Anterior cingulate cortex (tissue), 58 donors: ENCODE results near the gene SUSD5.
"Not testable (repeated sequence)": the region's sequence is repeated elsewhere in the genome, so short reads cannot be mapped to it uniquely, and the experiment has no call there.

ENCODE experiments used
- DNase-seq, 58 donors: peaks; one replicate each; lab custom pipeline; 2025; lab: John Stamatoyannopoulos, UW

Gene SUSD5

DNA sequence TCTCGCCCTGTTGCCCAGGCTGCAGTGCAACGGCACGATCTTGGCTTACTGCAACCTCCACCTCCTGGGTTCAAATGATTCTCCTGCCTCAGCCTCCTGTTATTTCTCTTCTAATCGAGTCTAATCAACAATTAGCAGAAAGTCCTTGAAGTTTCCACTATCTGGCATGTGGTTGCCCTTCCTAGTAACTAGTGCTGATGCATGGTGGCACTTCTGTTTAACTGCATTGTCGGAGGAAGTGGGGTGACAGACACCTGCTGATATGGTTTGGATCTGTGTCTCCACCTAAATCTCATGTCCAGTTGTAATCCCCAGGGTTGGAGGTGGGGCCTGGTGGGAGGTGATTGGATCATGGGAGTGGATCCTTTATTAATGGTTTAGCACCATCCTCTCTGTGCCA lies 95.6 kb downstream of the SUSD5 start:
- DNase-seq: no peak

DNA sequence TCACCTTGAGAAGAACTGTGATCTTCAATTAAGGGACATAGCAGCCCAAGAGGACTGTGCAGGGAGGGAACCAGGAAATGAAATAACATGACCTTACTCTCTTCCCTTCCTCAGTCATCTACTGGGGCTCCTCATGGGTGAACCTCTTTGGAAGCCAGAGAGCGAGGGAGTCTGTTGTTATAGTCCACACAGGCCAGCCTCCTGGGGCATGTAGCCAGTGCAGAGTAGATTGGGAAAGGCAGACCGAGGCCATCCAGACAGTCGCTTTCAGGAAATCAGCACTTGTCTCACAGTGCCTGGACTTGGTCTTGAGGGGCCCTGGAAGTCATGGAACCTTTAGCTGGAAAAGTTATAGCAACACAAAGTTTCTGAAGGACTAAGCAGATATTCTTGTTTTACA lies 98.7 kb downstream of the SUSD5 start:
- no peak for DNase-seq

DNA sequence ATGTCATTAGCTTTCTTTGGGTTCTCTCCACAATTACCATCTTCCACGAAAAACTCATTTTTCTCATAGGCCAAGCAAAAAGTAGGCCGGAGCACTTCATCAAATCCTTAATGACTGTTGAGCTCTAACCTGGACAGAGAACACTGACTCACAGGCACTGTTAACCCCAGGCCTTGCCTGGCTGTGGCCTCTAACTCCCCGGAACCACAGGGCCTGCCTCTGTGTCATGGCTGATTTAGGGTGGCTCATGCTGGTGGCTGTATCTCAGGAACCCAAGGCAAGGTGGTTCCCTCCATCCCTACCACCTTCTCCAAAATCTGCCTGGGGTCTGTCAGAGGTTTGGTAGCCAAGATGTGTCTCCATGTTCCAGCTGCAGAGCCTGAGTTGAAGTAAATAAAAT lies 101.1 kb downstream of the SUSD5 start:
- no peak for DNase-seq

DNA sequence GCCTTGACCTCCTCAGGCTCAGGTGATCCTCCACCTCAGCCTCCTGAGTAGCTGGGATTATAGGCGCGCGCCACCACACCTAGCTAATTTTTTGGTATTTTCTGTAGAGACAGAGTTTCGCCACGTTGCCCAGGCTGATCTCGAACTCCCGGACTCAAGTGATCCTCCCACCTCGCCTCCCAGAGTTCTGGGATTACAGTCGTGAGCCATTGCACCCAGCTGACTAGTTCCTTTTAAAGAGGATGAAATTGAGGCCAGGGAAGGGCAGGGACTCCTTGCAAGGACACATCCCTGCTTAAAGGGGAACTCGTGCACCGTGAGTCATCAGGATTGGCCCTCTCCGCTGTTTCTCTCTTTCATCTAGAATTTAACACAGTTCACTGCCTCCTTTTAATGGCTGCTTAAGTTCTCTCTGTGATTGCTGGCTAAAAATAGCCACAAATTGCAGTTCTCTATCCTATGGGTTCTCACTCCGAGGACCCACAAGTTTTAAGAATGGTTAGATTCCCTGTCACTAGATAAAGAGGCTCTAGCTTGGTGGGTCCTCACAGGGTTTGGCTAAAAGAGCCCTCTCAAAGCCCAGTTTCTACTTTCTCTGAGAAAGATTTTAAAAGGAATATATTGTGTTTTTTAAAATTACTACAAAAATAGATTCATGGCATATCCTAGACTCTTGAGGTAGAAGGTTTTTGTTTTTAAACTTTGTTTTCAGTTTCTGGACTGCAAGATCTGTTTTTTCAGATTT lies 103.4 kb downstream of the SUSD5 start:
- peak in 52 of 58 donors; percentile 13 to 81 (median 49) for DNase-seq

DNA sequence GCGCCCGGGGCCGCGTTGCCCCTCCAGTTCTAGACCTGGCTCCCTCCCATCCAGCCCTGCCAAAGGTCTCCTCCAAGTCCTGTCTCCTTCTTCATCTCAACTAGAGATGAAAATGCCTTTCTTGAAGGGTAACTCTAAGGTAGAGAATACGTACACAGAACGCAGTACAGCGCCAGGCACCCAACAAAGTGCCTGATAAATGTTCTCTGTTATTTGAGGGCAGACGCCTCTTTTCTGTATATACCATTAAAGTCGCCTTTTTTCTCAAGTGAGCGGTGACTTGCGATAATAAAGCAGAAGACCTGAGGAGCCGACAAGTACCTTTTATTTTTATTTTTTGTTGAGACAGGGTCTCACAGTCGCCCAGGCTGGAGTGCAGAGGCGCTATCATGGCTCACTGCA lies 104.0 kb downstream of the SUSD5 start:
- DNase-seq: no peak

DNA sequence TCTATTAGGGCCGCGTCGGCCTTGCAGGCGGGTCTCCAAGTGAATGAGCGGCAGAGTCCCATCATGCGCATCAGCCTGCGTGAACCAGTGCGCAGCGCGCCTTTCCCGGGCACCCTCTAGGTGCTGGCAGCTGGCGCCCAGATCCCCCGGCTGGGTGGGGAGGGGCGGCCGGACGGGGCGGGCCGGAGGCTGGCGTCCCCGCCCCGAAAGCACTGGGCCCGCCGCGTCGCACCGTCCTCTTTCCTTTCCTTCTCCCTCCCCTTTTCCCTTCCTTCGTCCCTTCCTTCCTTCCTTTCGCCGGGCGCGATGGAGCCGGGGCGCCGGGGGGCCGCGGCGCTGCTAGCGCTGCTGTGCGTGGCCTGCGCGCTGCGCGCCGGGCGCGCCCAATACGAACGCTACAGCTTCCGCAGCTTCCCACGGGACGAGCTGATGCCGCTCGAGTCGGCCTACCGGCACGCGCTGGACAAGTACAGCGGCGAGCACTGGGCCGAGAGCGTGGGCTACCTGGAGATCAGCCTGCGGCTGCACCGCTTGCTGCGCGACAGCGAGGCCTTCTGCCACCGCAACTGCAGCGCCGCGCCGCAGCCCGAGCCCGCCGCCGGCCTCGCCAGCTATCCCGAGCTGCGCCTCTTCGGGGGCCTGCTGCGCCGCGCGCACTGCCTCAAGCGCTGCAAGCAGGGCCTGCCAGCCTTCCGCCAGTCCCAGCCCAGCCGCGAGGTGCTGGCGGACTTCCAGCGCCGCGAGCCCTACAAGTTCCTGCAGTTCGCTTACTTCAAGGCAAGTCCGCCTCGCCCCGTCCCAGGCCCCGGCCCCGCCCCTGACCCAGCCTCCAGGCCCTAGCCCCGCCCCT lies 104.6 kb downstream of the SUSD5 start, which contains the start of gene CRTAP:
CRTAP (plus strand) TSS at position 243 of the 850 bp plus-strand sequence; CDS start at position 307, 64 bp downstream.
- DNase-seq: peak; percentile 46 to 97 (median 87)

DNA sequence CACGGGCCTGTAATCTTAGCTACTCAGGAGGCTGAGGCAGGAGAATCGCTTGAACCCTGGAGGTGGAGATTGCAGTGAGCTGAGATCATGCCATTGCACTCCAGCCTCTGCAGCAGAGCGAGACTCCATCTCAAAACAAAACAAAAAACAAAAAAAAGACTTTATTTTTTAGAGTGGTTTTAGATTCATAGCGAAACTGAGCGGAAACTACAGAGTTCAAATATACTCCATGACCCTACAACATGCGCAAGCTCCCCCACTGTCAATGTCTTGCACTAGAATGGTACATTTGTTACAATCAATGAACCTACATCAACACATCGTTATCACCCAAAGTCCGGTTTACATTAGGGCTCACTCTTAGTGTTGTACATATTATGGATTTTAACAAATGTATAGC lies 107.0 kb downstream of the SUSD5 start:
- DNase-seq: no peak

DNA sequence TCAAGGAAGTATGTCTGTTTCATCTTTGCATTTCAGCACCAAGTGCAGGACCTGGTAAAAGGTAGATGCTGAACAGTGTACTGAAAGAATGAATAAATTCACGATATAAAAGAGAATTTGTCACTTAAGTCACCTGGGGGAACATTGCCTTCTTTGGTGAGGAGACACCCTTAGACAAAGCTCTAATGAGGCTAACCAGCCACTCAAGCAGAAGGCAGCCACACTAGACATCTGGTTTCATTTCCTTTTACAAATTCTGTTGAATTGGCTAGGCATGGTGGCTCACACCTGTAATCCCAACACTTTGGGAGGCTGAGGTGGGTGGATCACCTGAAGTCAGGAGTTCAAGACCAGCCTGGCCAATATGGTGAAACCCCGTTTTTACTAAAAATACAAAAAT lies 111.8 kb downstream of the SUSD5 start:
- DNase-seq: not testable (repeated sequence)

DNA sequence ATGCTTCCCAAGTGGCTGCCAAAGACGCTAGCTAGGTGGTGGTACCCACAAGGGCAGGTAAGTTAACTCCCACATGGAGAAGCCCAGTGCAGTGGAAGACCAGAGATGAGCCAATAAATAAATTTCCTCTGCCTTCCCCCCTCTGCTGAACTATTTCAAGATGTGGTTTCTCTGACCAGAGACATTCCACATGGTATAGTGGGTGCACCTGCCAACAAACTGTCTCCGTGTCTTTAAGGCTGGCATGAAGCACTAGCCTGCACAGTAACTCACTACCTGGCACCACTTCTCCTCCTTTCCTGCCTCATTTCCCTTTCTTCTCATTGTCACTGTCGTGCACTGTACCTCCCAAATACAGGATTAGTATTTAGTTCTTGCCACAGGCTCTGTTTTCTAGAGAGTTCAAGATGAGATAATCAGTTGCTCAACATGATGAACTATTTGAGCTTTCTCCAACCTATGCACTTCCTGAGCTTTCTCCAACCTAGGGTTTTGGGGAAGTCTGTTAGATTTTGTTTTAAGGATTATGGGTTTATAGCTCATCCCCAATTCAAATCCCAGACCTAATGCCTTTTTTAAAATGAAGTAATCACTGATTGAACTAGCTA lies 113.2 kb downstream of the SUSD5 start:
- no peak for DNase-seq

DNA sequence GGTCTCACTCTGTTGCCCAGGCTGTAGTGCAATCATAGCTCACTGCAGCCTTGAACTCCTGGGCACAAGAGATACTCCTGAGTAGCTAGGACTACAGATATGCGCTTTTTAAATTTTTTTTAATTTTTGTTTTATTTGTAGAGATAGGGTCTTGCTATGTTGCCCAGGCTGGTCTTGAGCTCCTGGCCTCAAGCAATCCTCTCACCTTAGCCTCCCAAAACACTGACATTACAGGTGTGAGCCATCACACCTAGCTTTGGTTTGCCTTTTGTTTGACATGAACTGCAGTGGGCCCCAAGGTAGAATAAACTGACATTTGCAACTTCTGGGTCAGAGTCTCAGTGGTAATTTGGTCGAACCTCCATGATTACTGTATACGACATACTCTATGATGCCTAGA lies 113.8 kb downstream of the SUSD5 start:
- no peak for DNase-seq

DNA sequence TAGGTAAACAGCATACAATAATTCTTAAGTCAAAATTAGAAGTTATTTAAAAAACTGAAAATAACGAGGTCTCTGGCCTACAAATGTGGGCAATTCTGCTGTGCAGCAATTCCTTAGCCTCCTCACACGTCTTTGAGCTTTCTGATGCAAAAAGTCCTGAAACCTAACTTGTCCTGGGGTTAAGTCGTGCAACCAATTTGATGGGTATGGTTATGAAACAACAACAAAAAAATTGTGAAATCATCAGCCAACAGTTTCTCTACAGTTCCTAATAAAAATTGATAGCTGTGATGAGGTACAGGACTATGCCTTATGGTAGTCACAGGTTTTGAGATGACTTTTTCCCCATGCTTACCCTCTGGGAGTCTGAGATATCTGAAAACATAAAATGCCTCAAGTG lies 115.1 kb downstream of the SUSD5 start:
- DNase-seq: no peak

DNA sequence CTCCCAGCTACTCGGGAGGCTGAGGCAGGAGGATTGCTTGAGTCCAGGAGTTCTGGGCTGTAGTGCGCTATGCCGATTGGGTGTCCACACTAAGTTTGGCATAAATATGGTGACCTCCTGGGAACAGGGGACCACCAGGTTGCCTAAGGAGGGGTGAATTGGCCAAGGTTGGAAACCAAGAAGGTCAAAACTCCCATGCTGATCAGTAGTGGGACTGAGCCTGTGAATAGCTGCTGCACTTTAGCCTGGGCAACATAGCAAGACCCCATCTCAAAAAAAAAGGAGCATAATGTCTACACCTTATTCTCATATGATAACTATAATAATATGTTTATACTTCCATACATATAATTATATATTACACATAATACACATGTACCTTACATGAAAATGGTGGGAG lies 115.6 kb downstream of the SUSD5 start:
- no peak for DNase-seq

DNA sequence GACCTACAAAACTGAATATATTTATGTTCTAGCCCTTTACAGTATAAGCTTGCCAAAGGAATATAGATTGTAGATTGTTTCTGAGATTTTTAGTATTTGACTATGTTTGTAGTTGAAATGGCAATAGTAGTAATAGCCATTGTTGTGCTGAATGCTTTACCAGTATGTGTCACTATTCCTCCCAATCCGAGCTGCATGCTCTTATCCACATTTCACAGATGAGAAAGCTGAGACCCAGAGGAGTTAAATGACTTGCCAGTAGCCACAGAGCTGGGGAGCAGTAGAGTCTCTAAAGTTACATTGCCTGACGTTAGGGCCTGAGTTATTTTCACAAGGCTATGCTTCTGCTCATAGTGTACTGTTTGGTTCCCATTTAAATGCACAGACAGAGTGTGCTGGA lies 118.4 kb downstream of the SUSD5 start:
- DNase-seq: no peak
